GF-D8 (cell line): ENCODE results near the gene STK35.

ENCODE experiments used
- DNase-seq: peaks from one replicate; lab custom pipeline; 2025; lab: John Stamatoyannopoulos, UW

Gene STK35

GRCh38 chr20:2101057-2101864 is at the start of gene STK35:
Gene STK35 (plus strand): TSS chr20:2101827. CDS start chr20:2101882, 55 bp downstream.
- no peak for DNase-seq

DNA sequence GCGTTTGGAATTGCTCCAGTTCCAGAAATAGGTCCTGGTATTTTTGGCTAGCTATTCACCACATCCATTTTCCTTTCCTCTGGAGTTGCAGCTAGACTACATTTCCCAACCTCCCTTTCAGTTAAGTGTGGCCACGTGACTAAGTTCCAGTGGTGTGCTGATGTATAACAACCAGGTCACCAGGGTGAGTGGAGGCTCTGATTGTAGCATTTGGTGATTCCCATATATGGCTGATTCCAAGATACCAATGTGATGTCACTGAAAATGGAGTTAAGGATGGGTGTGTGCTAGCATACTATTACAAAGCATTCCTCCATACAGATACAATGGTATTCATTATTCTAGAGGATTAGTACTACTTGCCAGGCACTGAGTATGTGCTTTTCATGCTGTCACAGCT is 49.7 kb upstream of the STK35 start:
- no peak for DNase-seq

DNA sequence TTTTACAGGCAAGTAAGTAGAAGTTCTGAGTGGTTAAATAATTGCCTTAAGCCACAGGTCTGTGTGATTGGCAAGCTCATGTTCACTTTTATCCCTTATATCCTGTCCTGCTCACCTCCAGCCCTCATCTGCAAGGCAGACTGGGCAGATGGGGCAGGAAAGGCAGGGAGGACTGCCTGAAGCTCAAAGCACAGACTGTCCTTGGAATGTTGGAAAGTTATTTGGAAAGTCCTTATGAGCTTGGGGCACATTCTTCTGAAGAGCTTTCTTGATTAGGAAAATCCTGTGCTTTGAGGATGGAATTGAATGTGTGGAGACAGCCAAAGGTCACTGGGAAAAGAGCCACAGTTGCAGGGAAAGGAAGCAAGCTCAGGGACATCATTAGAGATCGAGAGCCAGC is 48.9 kb upstream of the STK35 start:
- no peak for DNase-seq

DNA sequence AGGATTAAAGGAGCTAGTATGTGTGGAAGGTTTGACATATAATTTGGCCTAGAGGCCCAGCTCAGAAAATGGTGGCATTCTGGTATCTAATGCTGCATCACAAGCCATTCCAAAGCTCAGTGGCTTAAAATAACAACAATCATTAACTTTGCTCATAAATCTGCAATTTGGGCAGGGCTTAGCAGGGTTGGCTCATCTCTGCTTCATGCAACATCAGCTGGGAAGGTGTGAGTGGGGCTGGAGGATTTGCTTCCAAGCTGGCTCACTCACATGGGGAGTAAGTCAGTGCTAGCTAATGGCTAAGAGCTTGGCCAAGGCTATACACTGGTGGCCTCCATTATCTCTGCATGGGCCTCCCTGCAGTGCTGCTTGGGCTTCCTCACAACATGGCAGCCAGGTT is 48.0 kb upstream of the STK35 start:
- no peak for DNase-seq

- no peak for DNase-seq
Measured at GRCh38 chr20:2054911-2055310, 46.7 kb upstream of the STK35 start.

DNA sequence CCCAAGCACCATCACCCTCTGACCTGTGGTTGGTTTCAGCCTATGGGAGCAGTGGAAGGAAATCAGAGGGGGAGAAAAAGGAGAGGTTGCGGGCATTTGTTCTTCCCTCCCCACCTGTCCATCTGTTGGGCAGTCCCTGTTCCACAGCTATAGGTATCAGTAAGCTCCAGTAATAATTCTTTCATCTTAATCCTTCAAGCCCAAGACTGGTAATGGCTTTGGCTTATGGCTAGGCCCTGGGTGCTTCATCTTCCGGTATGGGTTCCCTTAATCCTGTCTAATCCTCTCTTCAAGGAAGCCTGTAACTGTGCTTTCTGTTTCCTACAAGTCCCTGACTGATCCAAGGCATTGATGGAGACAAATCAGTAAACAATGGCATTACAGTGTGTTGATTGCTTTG is 42.2 kb upstream of the STK35 start:
- no peak for DNase-seq

DNA sequence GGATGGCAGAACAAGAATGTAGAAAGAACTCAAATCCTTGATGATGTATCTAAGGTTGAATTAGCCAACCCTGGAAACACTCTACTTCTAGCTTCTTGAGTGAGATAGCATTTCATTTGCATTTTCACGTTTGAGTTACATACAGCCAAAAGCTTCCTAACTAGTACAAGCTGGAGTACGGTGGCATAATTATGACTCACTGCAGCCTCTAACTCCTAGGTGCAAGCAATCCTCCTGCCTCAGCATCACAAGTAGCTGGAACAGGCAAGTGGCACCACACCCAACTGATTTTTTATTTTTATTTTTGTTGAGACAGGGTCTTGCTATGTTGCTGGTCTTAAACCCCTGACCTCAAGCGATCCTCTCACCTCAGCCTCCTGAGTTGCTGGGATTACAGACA is 36.5 kb upstream of the STK35 start:
- DNase-seq = no peak

DNA sequence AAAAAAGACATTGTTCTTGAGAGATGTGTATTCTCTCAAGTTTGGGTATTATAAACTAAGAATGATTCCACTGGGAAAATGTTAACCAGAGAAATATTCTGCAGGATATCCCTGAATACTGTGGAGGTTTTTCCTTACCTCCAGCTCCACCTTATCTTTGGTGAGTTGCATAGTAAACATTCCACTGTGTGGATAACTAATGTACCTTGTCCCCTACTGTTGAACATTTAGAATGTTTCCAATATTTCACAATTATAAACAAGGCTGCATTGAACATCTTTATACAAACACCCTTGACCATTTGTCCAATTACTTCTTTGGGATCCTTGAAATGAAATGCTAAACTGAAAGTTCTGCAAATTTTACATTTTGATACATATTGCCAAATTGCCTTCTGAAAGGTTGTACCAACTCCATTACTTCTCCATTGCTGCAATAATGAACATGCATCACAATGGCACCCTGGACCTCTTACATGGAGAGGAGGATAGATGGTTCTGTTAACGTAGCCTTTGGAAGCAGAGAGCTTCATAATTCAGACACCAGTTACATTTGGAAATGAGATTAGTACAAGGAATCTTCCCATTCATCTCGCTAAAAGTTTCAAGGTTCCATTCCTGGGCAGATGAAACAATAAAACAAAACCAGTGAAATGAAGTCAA is 35.0 kb upstream of the STK35 start:
- no peak for DNase-seq

- no peak for DNase-seq
Measured at GRCh38 chr20:2080532-2081224, 20.9 kb upstream of the STK35 start.

GRCh38 chr20:2084703-2085102 is 16.9 kb upstream of the STK35 start:
- DNase-seq = peak; percentile 61

GRCh38 chr20:2086177-2086979 is 15.2 kb upstream of the STK35 start:
- no peak for DNase-seq

GRCh38 chr20:2086980-2087377 is 14.6 kb upstream of the STK35 start:
- no peak for DNase-seq

- DNase-seq = no peak
Measured at GRCh38 chr20:2088891-2089290, 12.7 kb upstream of the STK35 start.

- no peak for DNase-seq
Measured at GRCh38 chr20:2089447-2089846, 12.2 kb upstream of the STK35 start.

GRCh38 chr20:2093159-2093781 is 8.4 kb upstream of the STK35 start:
- no peak for DNase-seq

GRCh38 chr20:2093883-2094282 is 7.7 kb upstream of the STK35 start:
- no peak for DNase-seq

- DNase-seq = peak; percentile 65
Measured at GRCh38 chr20:2101865-2102584, 398 bp downstream of the STK35 start.

DNA sequence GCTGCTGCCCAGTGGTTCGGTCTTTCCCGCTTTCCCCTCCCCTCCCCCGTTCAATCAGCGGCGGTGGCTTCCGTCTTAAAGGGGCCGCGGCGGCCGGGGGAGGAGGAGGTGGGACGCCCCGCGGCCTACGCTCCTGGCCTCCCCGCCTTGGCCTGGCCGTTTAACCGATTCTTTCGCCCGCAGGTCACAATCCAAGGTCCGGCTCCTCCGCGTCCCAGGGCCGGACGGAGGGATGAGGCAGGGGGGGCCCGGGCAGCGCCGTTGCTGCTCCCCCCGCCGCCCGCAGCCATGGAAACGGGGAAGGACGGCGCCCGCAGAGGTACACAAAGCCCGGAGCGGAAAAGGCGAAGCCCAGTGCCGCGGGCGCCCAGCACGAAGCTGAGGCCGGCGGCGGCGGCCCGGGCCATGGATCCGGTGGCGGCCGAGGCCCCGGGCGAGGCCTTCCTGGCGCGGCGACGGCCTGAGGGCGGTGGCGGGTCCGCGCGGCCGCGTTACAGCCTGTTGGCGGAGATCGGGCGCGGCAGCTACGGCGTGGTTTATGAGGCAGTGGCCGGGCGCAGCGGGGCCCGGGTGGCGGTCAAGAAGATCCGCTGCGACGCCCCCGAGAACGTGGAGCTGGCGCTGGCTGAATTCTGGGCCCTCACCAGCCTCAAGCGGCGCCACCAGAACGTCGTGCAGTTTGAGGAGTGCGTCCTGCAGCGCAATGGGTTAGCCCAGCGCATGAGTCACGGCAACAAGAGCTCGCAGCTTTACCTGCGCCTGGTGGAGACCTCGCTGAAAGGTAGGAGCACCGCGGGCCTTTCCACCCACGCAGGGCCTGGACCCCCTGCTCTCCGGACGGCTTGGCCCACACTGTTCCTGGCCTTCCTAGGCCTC is 1.2 kb downstream of the STK35 start:
- peak; percentile 65 for DNase-seq

DNA sequence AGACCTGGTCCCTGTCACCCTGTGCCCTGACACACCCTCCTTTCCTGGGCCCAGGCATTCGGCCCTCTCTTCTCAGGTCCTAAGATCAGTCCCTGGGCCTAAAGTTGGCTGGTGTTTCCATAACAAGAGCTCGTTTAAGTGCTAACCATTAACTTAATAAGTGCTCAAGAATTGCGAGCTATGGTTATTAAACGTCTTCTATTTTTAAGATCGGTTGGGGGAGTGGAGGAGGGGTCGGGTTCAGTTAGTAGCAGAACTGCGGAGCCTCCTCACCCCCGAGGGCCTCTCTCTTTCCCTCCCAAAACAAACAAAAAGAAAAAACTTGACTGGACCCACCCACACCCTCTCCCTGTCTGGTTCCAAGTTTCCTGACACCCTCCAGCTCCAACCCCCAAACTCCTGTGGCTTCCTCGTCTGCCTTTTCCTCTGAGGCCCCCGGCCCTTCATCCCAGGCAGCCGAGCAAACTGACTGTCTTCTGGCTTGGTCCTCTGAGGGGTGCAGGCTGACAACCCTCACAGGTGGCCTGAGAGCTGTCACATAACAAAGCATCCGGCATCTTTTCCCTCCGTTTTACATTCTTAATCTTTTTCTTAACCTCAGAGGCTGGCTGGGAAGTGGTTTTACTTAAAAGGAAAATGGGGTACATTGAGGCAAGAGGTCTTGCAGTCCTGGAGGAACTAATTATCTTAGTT is 2.0 kb downstream of the STK35 start:
- no peak for DNase-seq
